IMR-90 (cell line): ENCODE measurements around the gene ADTRP. TPM values are rescaled to one million over a fixed set of nuclear protein-coding genes. Genes with fewer than 3 reads are reported as not detected.

Source experiments
- ATAC-seq: fragments of 200-7000 bp; cut with Tn5 transposase; 2 replicates; pipeline ENCODE4 v1.9.1; 2020; ENCODE audit warnings: low read depth, mild to moderate bottlenecking, moderate library complexity
- BruUV-seq: library from RNA; stranded (reverse); fragments of 400-500 nt; replicated peaks from 2 replicates; lab custom pipeline; 2021; lab: Mats Ljungman, UMichigan
- CTCF ChIA-PET: fragments of 300-600 bp; formaldehyde crosslinking; extraction: SDS; loops from one replicate; lab custom pipeline; 2021; ENCODE audit warnings: antibody characterized with exemption; lab: Yijun Ruan, JAX
- POLR2A ChIA-PET: fragments of 300-600 bp; sonication (Branson Sonifier 250); formaldehyde crosslinking; loops from one replicate; lab custom pipeline; 2022; ENCODE audit warnings: antibody characterized with exemption; ENCODE audit not compliant: unreplicated experiment; lab: Charles Lee
- DNase-seq: peaks from one replicate; pipeline ENCODE4 v3.0.0; 2013
- H2AFZ ChIP-seq: replicated peaks from 2 replicates; pipeline ENCODE3; 2013; ENCODE audit warnings: low read length, mild to moderate bottlenecking; ENCODE audit not compliant: poor library complexity
- H2AK5ac ChIP-seq: 2 replicates; pipeline ENCODE4 v1.6.1; 2013; ENCODE audit warnings: low read depth, low read length, inconsistent platforms
- H2AK9ac ChIP-seq: replicated peaks from 2 replicates; pipeline ENCODE3; 2013; ENCODE audit warnings: mild to moderate bottlenecking, low read depth, low read length, moderate library complexity; ENCODE audit not compliant: poor library complexity
- H2BK120ac ChIP-seq: 2 replicates; pipeline ENCODE4 v1.6.1; 2013; ENCODE audit warnings: low read depth, low read length, inconsistent platforms
- H2BK15ac ChIP-seq: 3 replicates; pipeline ENCODE4 v1.6.1; 2013; ENCODE audit warnings: low read depth, low read length, inconsistent platforms
- H2BK20ac ChIP-seq: 2 replicates; pipeline ENCODE4 v1.6.1; 2013; ENCODE audit warnings: low read depth, mild to moderate bottlenecking, inconsistent platforms, low read length, moderate library complexity
- H2BK5ac ChIP-seq: 2 replicates; pipeline ENCODE4 v1.6.1; 2013; ENCODE audit warnings: mild to moderate bottlenecking, low read depth, low read length, inconsistent platforms; ENCODE audit not compliant: poor library complexity, severe bottlenecking
- H3K14ac ChIP-seq: replicated peaks from 2 replicates; pipeline ENCODE4 v1.6.1; 2013; ENCODE audit warnings: low read depth, low read length, inconsistent platforms
- H3K18ac ChIP-seq: 2 replicates; pipeline ENCODE4 v1.6.1; 2013; ENCODE audit warnings: low read depth, low read length, control low read depth
- H3K23ac ChIP-seq: 2 replicates; pipeline ENCODE4 v1.6.1; 2013; ENCODE audit warnings: low read depth, low read length, inconsistent platforms
- H3K27ac ChIP-seq: 2 replicates; pipeline ENCODE4 v1.5.1; 2013; ENCODE audit warnings: mild to moderate bottlenecking, control low read depth, low read length; ENCODE audit not compliant: insufficient read depth
- H3K27me3 ChIP-seq: 2 replicates; pipeline ENCODE4 v1.6.1; 2013; ENCODE audit warnings: low read length; ENCODE audit not compliant: control insufficient read depth, insufficient read depth
- H3K36me3 ChIP-seq: 2 replicates; pipeline ENCODE4 v1.6.1; 2013; ENCODE audit warnings: low read length, mixed read lengths; ENCODE audit not compliant: control insufficient read depth, insufficient read depth
- H3K4ac ChIP-seq: 2 replicates; pipeline ENCODE4 v1.6.1; 2013; ENCODE audit warnings: low read depth, low read length, inconsistent platforms
- H3K4me1 ChIP-seq: 2 replicates; pipeline ENCODE4 v1.6.1; 2013; ENCODE audit warnings: low read length, mixed read lengths; ENCODE audit not compliant: control insufficient read depth, insufficient read depth
- H3K4me2 ChIP-seq: 2 replicates; pipeline ENCODE4 v1.6.1; 2013; ENCODE audit warnings: low read depth, mild to moderate bottlenecking, control low read depth, low read length, moderate library complexity
- H3K4me3 ChIP-seq: 2 replicates; pipeline ENCODE4 v1.5.1; 2013; ENCODE audit warnings: low read depth, mild to moderate bottlenecking, control low read depth, low read length, moderate library complexity; ENCODE audit not compliant: insufficient read depth
- H3K56ac ChIP-seq: 2 replicates; pipeline ENCODE4 v1.6.1; 2013; ENCODE audit warnings: low read length, inconsistent platforms; ENCODE audit not compliant: insufficient read depth; ENCODE audit errors: extremely low read depth
- H3K79me1 ChIP-seq, 2 experiments: 2 replicates each; pipeline ENCODE4 v1.6.1; 2013; ENCODE audit warnings: low read length in 2 of 2, inconsistent platforms in 1 of 2, low read depth in 1 of 2
- H3K9ac ChIP-seq: 2 replicates; pipeline ENCODE4 v1.6.1; 2013; ENCODE audit warnings: low read depth, low read length, control low read depth
- H3K9me1 ChIP-seq: 2 replicates; pipeline ENCODE4 v1.6.1; 2013; ENCODE audit warnings: low read length, inconsistent platforms; ENCODE audit not compliant: insufficient read depth
- H3K9me3 ChIP-seq: 2 replicates; pipeline ENCODE4 v1.6.1; 2013; ENCODE audit warnings: low read length; ENCODE audit not compliant: control insufficient read depth, insufficient read depth
- H4K20me1 ChIP-seq: 2 replicates; pipeline ENCODE4 v1.6.1; 2013; ENCODE audit warnings: low read length, inconsistent platforms; ENCODE audit not compliant: insufficient read depth
- H4K5ac ChIP-seq: 2 replicates; pipeline ENCODE4 v1.6.1; 2013; ENCODE audit warnings: mild to moderate bottlenecking, low read depth, low read length, control low read depth
- H4K8ac ChIP-seq, 2 experiments: 2 replicates each; pipeline ENCODE4 v1.6.1; 2013; ENCODE audit warnings: low read depth in 2 of 2, low read length in 2 of 2, control low read depth in 1 of 2, inconsistent platforms in 1 of 2
- H4K91ac ChIP-seq: 2 replicates; pipeline ENCODE4 v1.6.1; 2013; ENCODE audit warnings: low read depth, low read length, inconsistent platforms; ENCODE audit not compliant: insufficient read depth
- CEBPB ChIP-seq: IDR thresholded peaks from 2 replicates; pipeline ENCODE4 v1.6.1; 2012; ENCODE audit warnings: low read depth, low read length, improper control_type of control experiment
- CHD1 ChIP-seq: IDR thresholded peaks from 2 replicates; pipeline ENCODE4 v1.6.1; 2012; ENCODE audit warnings: low read depth, low read length, improper control_type of control experiment
- MAZ ChIP-seq: IDR thresholded peaks from 2 replicates; pipeline ENCODE4 v1.6.1; 2012; ENCODE audit warnings: low read depth, mild to moderate bottlenecking, low read length, improper control_type of control experiment, moderate library complexity, borderline replicate concordance
- NFE2L2 ChIP-seq: fragments of 150-350 bp; IDR thresholded peaks from 2 replicates; pipeline ENCODE4 v1.6.1; 2016; ENCODE audit warnings: low read depth, mild to moderate bottlenecking, low read length
- POLR2A ChIP-seq: IDR thresholded peaks from 2 replicates; pipeline ENCODE4 v1.6.1; 2012; ENCODE audit warnings: mild to moderate bottlenecking, low read depth, low read length
- RFX5 ChIP-seq: IDR thresholded peaks from 2 replicates; pipeline ENCODE4 v1.8.0; 2012; ENCODE audit warnings: low read depth, mild to moderate bottlenecking, low read length, moderate library complexity
- SMC3 ChIP-seq: fragments of 150-350 bp; IDR thresholded peaks from 2 replicates; pipeline ENCODE4 v1.6.1; 2016; ENCODE audit warnings: low read depth, mild to moderate bottlenecking, antibody characterized with exemption, low read length, moderate library complexity
- WGBS, 2 experiments: methylation state at CpG; one replicate each; pipeline versions ENCODE4 v1.1.5 to v1.1.7; 2013; ENCODE audit warnings: missing lambda C conversion rate in 2 of 2; ENCODE audit not compliant: insufficient read length in 1 of 2; ENCODE audit errors: extremely low coverage in 2 of 2; 5-methylcytosine and 5-hydroxymethylcytosine counted together
- dilution Hi-C: fragments of 300-500 bp; cut with HindIII; formaldehyde crosslinking; loops from one replicate; pipeline ENCODE4 v1.14.3; 2018; ENCODE audit warnings: low sequenced_read_pairs; ENCODE audit not compliant: unreplicated experiment
- in situ Hi-C: fragments of 300-500 bp; cut with MboI; formaldehyde crosslinking; loops from 3 replicates; pipeline ENCODE4 v1.14.3; 2019; ENCODE audit warnings: low sequenced_read_pairs, inconsistent platforms, mixed read lengths
- intact Hi-C: fragments of 100-400 bp; cut with micrococcal nuclease; formaldehyde crosslinking; loops from 2 replicates; pipeline ENCODE4 v1.10.0; 2022
- polyA plus RNA-seq, 3 experiments: library from polyadenylated mRNA; depleted of rRNA; stranded (reverse); fragments of >200 nt; gene quantifications; 2 replicates each; pipeline ENCODE4 v1.2.3, GENCODE V29; 2012; ENCODE audit warnings: low replicate concordance in 1 of 3
- total RNA-seq: library from RNA; depleted of rRNA; stranded (reverse); fragments of >200 nt; gene quantifications from 2 replicates; pipeline ENCODE4 v1.2.3, GENCODE V29; 2012

The ADTRP gene
- total and polyA plus RNA-seq, 2 of the 4 experiments (the other 2 are of a cell fraction) = 0.50 to 0.72 TPM

GRCh38 chr6:11703725-11704124, 74.9 kb downstream of the ADTRP start:
- no peaks in the 10 kb centered on the region for H3K36me3 ChIP-seq
- peaks cover 6% of the 10 kb centered on the region; the same call in 1 of the 2 replicates for H3K4me1 ChIP-seq
- no peak overlapping the region for H2BK5ac ChIP-seq
- no peaks in the 10 kb centered on the region for H3K27me3 ChIP-seq
- H2AFZ ChIP-seq = no peak overlapping the region
- no peak overlapping the region for H3K56ac ChIP-seq
- no peak overlapping the region for H3K14ac ChIP-seq
- no peak overlapping the region for H3K23ac ChIP-seq
- no peaks in the 10 kb centered on the region for H3K79me1 ChIP-seq
- no peak overlapping the region for H2BK20ac ChIP-seq
- dilution Hi-C loops (no loop called here), in situ Hi-C loops (loop anchor here (10.0 kb wide), 1 partner anchor 301 kb away; no protein-coding TSS in a partner anchor), intact Hi-C loops (loop anchor here (5.0 kb wide), 4 partner anchors 46 to 374 kb away; no protein-coding TSS in a partner anchor)
- no peak overlapping the region for H4K8ac ChIP-seq
- ChIA-PET CTCF (no interaction called here), POLR2A (no interaction called here)
- TF ChIP-seq POLR2A = no peak
- TF ChIP-seq CHD1 = no peak
- TF ChIP-seq MAZ = no peak
- TF ChIP-seq SMC3 = no peak
- TF ChIP-seq CEBPB = no peak
- TF ChIP-seq NFE2L2 = no peak
- TF ChIP-seq RFX5 = no peak
- H3K9me3 ChIP-seq = no peaks in the 10 kb centered on the region
- no peak overlapping the region for H3K4ac ChIP-seq
- H3K9ac ChIP-seq = no peak overlapping the region
- WGBS, 2 experiments = no CpG with 5 or more reads among the region's 6 CpGs
- no peak overlapping the region for H4K91ac ChIP-seq
- no peak overlapping the region for H3K18ac ChIP-seq
- H3K4me2 ChIP-seq = no peak overlapping the region
- ATAC-seq = no peak
- H3K27ac ChIP-seq = no peak overlapping the region
- H4K20me1 ChIP-seq = no peaks in the 10 kb centered on the region
- H3K9me1 ChIP-seq = peaks cover 16% of the 10 kb centered on the region
- no peak overlapping the region for H3K4me3 ChIP-seq
- H2AK9ac ChIP-seq = no peak overlapping the region
- no peak for DNase-seq
- H4K5ac ChIP-seq = no peak overlapping the region
- H2BK15ac ChIP-seq = no peak overlapping the region
- BruUV-seq = no TSS peak
- H2AK5ac ChIP-seq = no peak overlapping the region
- no peak overlapping the region for H2BK120ac ChIP-seq
